ENCODE measurements around the gene TJP1.
"Not testable (repeated sequence)": the region's sequence is repeated elsewhere in the genome, so short reads cannot be mapped to it uniquely, and the experiment has no call there.

Gene TJP1

GRCh38 chr15:29696950-29697738 is 125.1 kb downstream of the TJP1 start:
- no peak for DNase-seq

- not testable (repeated sequence) for DNase-seq
These were observed 125.8 kb downstream of the TJP1 start for GRCh38 chr15:29696506-29696905.

- no peak for DNase-seq
These were observed 126.6 kb downstream of the TJP1 start for GRCh38 chr15:29695489-29696167.

GRCh38 chr15:29693225-29693624 is 129.0 kb downstream of the TJP1 start:
- DNase-seq: no peak

- DNase-seq: no peak
These were observed 129.7 kb downstream of the TJP1 start for GRCh38 chr15:29692527-29692926.

- no peak for DNase-seq
These were observed 131.3 kb downstream of the TJP1 start for GRCh38 chr15:29690765-29691475.

GRCh38 chr15:29689287-29689986 is 132.8 kb downstream of the TJP1 start:
- DNase-seq: no peak

- no peak for DNase-seq
These were observed 133.6 kb downstream of the TJP1 start for GRCh38 chr15:29688506-29689286.

- DNase-seq: no peak
These were observed 134.2 kb downstream of the TJP1 start for GRCh38 chr15:29687939-29688505.

GRCh38 chr15:29687204-29687815 is 135.0 kb downstream of the TJP1 start:
- no peak for DNase-seq

- no peak for DNase-seq
These were observed 135.6 kb downstream of the TJP1 start for GRCh38 chr15:29686445-29687203.

- no peak for DNase-seq
These were observed 136.2 kb downstream of the TJP1 start for GRCh38 chr15:29686079-29686425.

- no peak for DNase-seq
These were observed 136.9 kb downstream of the TJP1 start for GRCh38 chr15:29685156-29686078.

- no peak for DNase-seq
These were observed 139.5 kb downstream of the TJP1 start for GRCh38 chr15:29682781-29683180.

GRCh38 chr15:29682361-29682760 is 139.9 kb downstream of the TJP1 start:
- DNase-seq: no peak

- DNase-seq: no peak
These were observed 140.3 kb downstream of the TJP1 start for GRCh38 chr15:29681946-29682345.

GRCh38 chr15:29681166-29681845 is 141.0 kb downstream of the TJP1 start:
- no peak for DNase-seq

GRCh38 chr15:29680465-29681165 is 141.7 kb downstream of the TJP1 start:
- no peak for DNase-seq
